Measurements from ENCODE around the gene ACBD4.

ACBD4 gene

DNA sequence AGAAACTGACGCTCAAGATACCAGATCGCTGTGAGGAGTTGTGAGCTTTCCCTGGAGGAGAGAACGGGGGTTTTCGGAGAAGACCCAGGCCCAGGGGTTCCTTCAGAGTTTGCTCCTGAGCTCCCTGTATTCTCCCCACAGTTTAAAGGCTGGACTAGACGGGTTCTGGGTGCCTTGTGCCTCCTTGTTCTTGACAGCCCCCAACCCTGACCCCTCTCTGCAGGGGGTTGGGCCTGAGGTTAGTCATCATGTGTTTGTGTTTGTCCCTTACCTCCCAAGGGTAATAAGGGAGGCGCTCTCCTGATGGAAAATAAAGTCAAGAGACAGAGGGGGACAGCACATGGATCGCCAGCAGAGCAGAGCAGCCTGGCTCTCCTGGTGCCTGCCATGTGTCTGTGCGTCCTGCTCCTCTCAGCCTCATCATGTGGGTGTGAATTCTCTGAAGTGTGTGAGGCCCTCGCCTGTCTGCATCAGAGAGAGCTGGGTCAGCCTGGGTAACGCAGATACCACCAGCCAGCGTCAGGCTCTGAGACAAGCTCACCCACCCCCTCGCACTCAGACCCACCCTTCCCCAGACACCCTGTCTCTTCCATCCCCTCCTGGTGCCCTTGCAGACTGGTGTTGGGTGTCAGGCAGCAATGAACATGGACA, 34.9 kb downstream of the ACBD4 start:
- Histone ChIP-seq H3K4me3 (ENCODE audit: low read depth in 1 of 2, low read length in 2 of 2) (peak overlapping the region in 1 of 2 donors; percentile 3), H3K9me3 (ENCODE audit: low read length) (no peaks in the 10 kb centered on the region), H3K9ac (ENCODE audit: low read length) (peak overlapping the region; percentile 21), H3K36me3 (ENCODE audit: insufficient read depth, low read length) (peaks cover 4% of the 10 kb centered on the region), H3K27ac (ENCODE audit: low read depth, low read length) (peak overlapping the region; percentile 93), H3K4me1 (ENCODE audit: insufficient read depth, low read length) (peaks cover 33% of the 10 kb centered on the region), H3K27me3 (ENCODE audit: control insufficient read depth in 1 of 2, insufficient read depth in 2 of 2, low read length in 2 of 2) (no peaks in the 10 kb centered on the region)

DNA sequence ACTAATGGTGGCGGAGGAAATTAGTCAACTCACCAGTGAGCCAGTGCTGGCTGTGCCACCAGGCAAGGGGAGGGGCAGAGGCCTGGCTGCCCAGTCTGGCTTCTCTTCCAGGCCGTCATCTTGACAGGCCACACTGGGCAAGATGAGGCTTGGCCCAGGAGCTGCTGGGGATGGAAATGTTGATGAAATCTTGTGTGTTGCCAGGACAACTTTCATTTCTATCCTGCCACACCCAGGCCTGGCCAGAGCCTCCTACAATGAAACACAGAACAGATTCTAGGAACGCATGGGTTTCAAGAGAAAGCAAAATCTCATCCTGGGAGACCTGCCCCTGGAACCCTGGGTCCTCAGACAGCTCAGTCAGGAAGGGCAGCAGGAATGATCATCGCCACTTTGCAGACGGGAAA, 35.4 kb downstream of the ACBD4 start:
- Histone ChIP-seq H3K36me3 (ENCODE audit: insufficient read depth, low read length) (peaks cover 4% of the 10 kb centered on the region), H3K27me3 (ENCODE audit: control insufficient read depth in 1 of 2, insufficient read depth in 2 of 2, low read length in 2 of 2) (no peaks in the 10 kb centered on the region), H3K9ac (ENCODE audit: low read length) (peak overlapping the region; percentile 68), H3K4me3 (ENCODE audit: low read depth in 1 of 2, low read length in 2 of 2) (peak overlapping the region; percentile 3 to 50), H3K4me1 (ENCODE audit: insufficient read depth, low read length) (peaks cover 36% of the 10 kb centered on the region), H3K9me3 (ENCODE audit: low read length) (no peaks in the 10 kb centered on the region), H3K27ac (ENCODE audit: low read depth, low read length) (peak overlapping the region; percentile 93)

GRCh38 chr17:45171338-45172231, 36.1 kb downstream of the ACBD4 start:
- Histone ChIP-seq H3K9me3 (ENCODE audit: low read length) (no peaks in the 10 kb centered on the region), H3K4me1 (ENCODE audit: insufficient read depth, low read length) (peaks cover 39% of the 10 kb centered on the region), H3K9ac (ENCODE audit: low read length) (peak overlapping the region; percentile 68), H3K27me3 (ENCODE audit: control insufficient read depth in 1 of 2, insufficient read depth in 2 of 2, low read length in 2 of 2) (no peaks in the 10 kb centered on the region), H3K36me3 (ENCODE audit: insufficient read depth, low read length) (peaks cover 4% of the 10 kb centered on the region), H3K27ac (ENCODE audit: low read depth, low read length) (peak overlapping the region; percentile 93), H3K4me3 (ENCODE audit: low read depth in 1 of 2, low read length in 2 of 2) (peak overlapping the region; percentile 3 to 50)

GRCh38 chr17:45172232-45172540, 36.7 kb downstream of the ACBD4 start:
- H3K27me3 ChIP-seq (ENCODE audit: control insufficient read depth in 1 of 2, insufficient read depth in 2 of 2, low read length in 2 of 2): no peaks in the 10 kb centered on the region
- peak overlapping the region; percentile 68 for H3K9ac ChIP-seq (ENCODE audit: low read length)
- H3K27ac ChIP-seq (ENCODE audit: low read depth, low read length): peak overlapping the region; percentile 93
- H3K4me3 ChIP-seq (ENCODE audit: low read depth in 1 of 2, low read length in 2 of 2): peak overlapping the region; percentile 3 to 50
- H3K36me3 ChIP-seq (ENCODE audit: insufficient read depth, low read length): peaks cover 4% of the 10 kb centered on the region
- H3K9me3 ChIP-seq (ENCODE audit: low read length): no peaks in the 10 kb centered on the region
- peaks cover 39% of the 10 kb centered on the region for H3K4me1 ChIP-seq (ENCODE audit: insufficient read depth, low read length)

DNA sequence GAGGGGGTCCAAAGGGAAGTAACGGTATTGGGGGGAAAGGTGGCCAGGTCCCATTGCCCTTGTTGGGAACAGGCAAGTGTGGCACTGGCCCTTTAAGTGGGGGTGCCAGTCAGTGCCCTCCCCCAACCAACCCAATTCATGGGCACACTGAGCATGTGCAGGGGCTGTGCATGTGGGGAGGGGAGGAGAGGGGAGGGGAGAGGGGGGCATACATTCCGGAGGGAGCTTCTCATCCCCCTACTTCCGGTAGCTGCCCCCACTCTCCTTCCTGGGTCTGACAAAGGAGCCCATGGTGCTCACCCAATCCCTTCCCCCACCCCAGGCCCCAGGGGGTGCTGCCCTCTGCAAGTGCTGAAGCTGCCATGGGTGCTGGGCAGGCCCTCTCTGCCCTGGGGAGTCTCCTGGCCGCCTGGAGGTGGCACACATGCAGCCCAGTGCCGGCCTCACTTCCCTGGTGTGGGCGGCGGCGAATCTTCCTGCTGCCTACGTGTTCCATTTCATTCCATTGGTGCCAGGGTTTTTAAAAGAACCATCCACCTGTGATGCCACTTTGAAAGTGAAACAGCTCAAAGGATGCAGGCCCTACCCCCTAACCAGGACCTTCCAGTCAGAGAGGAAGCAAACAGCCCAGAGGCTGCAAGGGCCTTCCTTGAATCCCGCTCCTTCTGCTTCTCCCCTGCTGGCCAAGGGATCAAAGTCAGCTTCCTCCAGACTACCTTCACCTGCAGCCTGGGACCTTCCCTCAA, 37.2 kb downstream of the ACBD4 start:
- Histone ChIP-seq H3K27ac (ENCODE audit: low read depth, low read length) (peak overlapping the region; percentile 93), H3K4me1 (ENCODE audit: insufficient read depth, low read length) (peaks cover 39% of the 10 kb centered on the region), H3K9me3 (ENCODE audit: low read length) (no peaks in the 10 kb centered on the region), H3K36me3 (ENCODE audit: insufficient read depth, low read length) (peaks cover 4% of the 10 kb centered on the region), H3K27me3 (ENCODE audit: control insufficient read depth in 1 of 2, insufficient read depth in 2 of 2, low read length in 2 of 2) (no peaks in the 10 kb centered on the region), H3K4me3 (ENCODE audit: low read depth in 1 of 2, low read length in 2 of 2) (peak overlapping the region; percentile 3 to 50), H3K9ac (ENCODE audit: low read length) (peak overlapping the region; percentile 68)

DNA sequence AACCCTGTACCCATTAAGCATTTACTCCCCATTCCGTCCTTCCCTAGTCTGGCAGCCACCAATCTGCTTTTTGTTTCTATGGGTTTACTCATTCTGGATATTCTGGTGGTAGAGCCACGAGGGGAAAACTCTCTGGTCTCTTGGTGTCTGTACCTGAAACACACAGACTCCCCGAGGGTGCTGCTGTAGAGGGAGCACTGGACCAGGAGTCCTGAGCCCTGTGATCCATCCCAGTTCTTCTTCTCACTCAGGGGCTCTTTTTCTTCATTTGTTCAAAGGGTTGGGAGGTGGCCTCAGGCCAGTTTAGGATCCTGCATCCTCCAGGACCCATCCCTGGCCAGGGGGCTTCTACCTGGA, 40.2 kb downstream of the ACBD4 start:
- Histone ChIP-seq H3K36me3 (ENCODE audit: insufficient read depth, low read length) (no peaks in the 10 kb centered on the region), H3K27me3 (ENCODE audit: control insufficient read depth in 1 of 2, insufficient read depth in 2 of 2, low read length in 2 of 2) (no peaks in the 10 kb centered on the region), H3K27ac (ENCODE audit: low read depth, low read length) (peak overlapping the region; percentile 21), H3K4me3 (ENCODE audit: low read depth in 1 of 2, low read length in 2 of 2) (no peak overlapping the region), H3K9me3 (ENCODE audit: low read length) (no peaks in the 10 kb centered on the region), H3K9ac (ENCODE audit: low read length) (no peak overlapping the region), H3K4me1 (ENCODE audit: insufficient read depth, low read length) (peaks cover 31% of the 10 kb centered on the region)

GRCh38 chr17:45177563-45177962, 42.1 kb downstream of the ACBD4 start:
- no peaks in the 10 kb centered on the region for H3K36me3 ChIP-seq (ENCODE audit: insufficient read depth, low read length)
- peaks cover 13% of the 10 kb centered on the region for H3K4me1 ChIP-seq (ENCODE audit: insufficient read depth, low read length)
- no peak overlapping the region for H3K9ac ChIP-seq (ENCODE audit: low read length)
- no peak overlapping the region for H3K4me3 ChIP-seq (ENCODE audit: low read depth in 1 of 2, low read length in 2 of 2)
- H3K27me3 ChIP-seq (ENCODE audit: control insufficient read depth in 1 of 2, insufficient read depth in 2 of 2, low read length in 2 of 2): no peaks in the 10 kb centered on the region
- H3K9me3 ChIP-seq (ENCODE audit: low read length): no peaks in the 10 kb centered on the region
- H3K27ac ChIP-seq (ENCODE audit: low read depth, low read length): no peak overlapping the region

GRCh38 chr17:45184144-45184543, 48.7 kb downstream of the ACBD4 start:
- Histone ChIP-seq H3K27ac (ENCODE audit: low read depth, low read length) (no peak overlapping the region), H3K27me3 (ENCODE audit: control insufficient read depth in 1 of 2, insufficient read depth in 2 of 2, low read length in 2 of 2) (no peaks in the 10 kb centered on the region), H3K36me3 (ENCODE audit: insufficient read depth, low read length) (no peaks in the 10 kb centered on the region), H3K4me1 (ENCODE audit: insufficient read depth, low read length) (no peaks in the 10 kb centered on the region), H3K4me3 (ENCODE audit: low read depth in 1 of 2, low read length in 2 of 2) (no peak overlapping the region), H3K9me3 (ENCODE audit: low read length) (no peaks in the 10 kb centered on the region), H3K9ac (ENCODE audit: low read length) (no peak overlapping the region)

- H3K36me3 ChIP-seq (ENCODE audit: insufficient read depth, low read length): no peaks in the 10 kb centered on the region
- no peaks in the 10 kb centered on the region for H3K9me3 ChIP-seq (ENCODE audit: low read length)
- H3K27ac ChIP-seq (ENCODE audit: low read depth, low read length): no peak overlapping the region
- H3K4me3 ChIP-seq (ENCODE audit: low read depth in 1 of 2, low read length in 2 of 2): no peak overlapping the region
- no peaks in the 10 kb centered on the region for H3K4me1 ChIP-seq (ENCODE audit: insufficient read depth, low read length)
- H3K27me3 ChIP-seq (ENCODE audit: control insufficient read depth in 1 of 2, insufficient read depth in 2 of 2, low read length in 2 of 2): no peaks in the 10 kb centered on the region
- H3K9ac ChIP-seq (ENCODE audit: low read length): no peak overlapping the region
Observed at GRCh38 chr17:45186801-45187354, 51.4 kb downstream of the ACBD4 start.

DNA sequence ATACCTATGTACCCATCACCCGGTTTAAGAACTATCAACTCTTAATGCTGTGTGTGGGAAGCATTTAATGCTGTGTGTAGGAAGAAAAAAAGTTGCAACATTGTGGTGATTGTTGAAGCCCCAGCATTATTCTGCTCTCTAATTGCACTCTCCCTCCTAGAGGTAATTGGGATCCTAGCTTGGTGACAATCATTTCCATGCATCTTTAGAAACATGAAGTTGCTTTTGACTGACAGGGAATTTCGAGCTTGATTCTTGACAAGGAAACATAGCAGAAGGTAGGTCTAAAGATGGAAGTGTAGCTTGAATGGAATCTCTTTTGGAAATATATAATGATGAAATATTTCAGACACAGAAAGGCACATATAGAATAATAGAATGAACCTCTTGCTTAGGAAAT, 53.5 kb downstream of the ACBD4 start:
- H3K27me3 ChIP-seq (ENCODE audit: control insufficient read depth in 1 of 2, insufficient read depth in 2 of 2, low read length in 2 of 2): no peaks in the 10 kb centered on the region

DNA sequence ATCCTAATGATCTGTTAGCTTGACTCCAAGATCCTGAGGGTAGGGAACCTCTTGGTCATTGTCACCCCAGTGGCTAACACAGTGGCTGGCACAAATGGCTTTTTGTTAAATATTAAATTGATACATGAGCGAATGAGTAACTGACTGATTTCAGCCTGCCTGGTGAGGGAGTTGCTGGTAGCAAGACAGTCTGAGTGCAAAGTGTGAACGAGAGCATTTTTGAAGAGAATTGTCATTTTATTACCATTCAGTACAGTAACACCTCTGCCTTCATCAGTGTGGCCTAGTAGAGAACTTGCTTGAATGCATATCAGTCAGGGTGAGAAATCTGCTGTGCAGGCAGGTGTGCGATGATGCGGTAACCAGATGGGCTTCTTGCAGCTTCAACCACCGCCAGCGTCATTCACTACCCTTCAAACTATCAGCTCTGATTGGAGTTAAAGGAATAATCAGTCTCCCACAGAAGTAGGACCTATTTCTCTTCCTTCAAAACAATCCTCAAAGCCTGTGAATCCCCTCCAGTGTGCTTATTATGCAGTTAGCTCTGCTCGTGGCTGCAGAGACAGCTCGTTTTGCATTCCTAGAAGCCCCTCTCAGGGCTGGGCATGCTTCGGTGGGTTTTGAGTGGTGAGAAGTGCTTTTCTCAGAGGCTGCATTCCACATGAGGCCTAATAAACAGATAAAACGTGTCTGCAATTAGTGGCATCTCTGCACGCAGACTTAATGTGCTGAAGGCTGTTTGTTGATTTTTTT, 55.2 kb downstream of the ACBD4 start:
- Histone ChIP-seq H3K27ac (ENCODE audit: low read depth, low read length) (no peak overlapping the region), H3K27me3 (ENCODE audit: control insufficient read depth in 1 of 2, insufficient read depth in 2 of 2, low read length in 2 of 2) (no peaks in the 10 kb centered on the region)

More for the DNA sequence above, 53.5 kb downstream of the ACBD4 start:
- Histone ChIP-seq H3K4me3 (ENCODE audit: low read depth in 1 of 2, low read length in 2 of 2) (no peak overlapping the region), H3K9me3 (ENCODE audit: low read length) (no peaks in the 10 kb centered on the region), H3K36me3 (ENCODE audit: insufficient read depth, low read length) (no peaks in the 10 kb centered on the region), H3K27ac (ENCODE audit: low read depth, low read length) (no peak overlapping the region), H3K4me1 (ENCODE audit: insufficient read depth, low read length) (no peaks in the 10 kb centered on the region), H3K9ac (ENCODE audit: low read length) (no peak overlapping the region)

More for the DNA sequence above, 55.2 kb downstream of the ACBD4 start:
- H3K36me3 ChIP-seq (ENCODE audit: insufficient read depth, low read length): no peaks in the 10 kb centered on the region
- H3K9ac ChIP-seq (ENCODE audit: low read length): no peak overlapping the region
- H3K4me1 ChIP-seq (ENCODE audit: insufficient read depth, low read length): no peaks in the 10 kb centered on the region
- no peaks in the 10 kb centered on the region for H3K9me3 ChIP-seq (ENCODE audit: low read length)
- no peak overlapping the region for H3K4me3 ChIP-seq (ENCODE audit: low read depth in 1 of 2, low read length in 2 of 2)
